Endothelial cell of umbilical vein (primary cell): ENCODE results near the gene KCNJ4. TPM values are rescaled to one million over a fixed set of nuclear protein-coding genes. Genes with fewer than 3 reads are reported as not detected.

Source experiments
- BruUV-seq: library from RNA; stranded (reverse); fragments of 400-500 nt; replicated peaks from 2 replicates; lab custom pipeline; 2021; lab: Mats Ljungman, UMichigan
- CTCF ChIA-PET: fragments of 300-600, 350-600 bp; sonication (Branson Sonifier 250); formaldehyde crosslinking; loops from one replicate; lab custom pipeline; 2021; ENCODE audit warnings: antibody characterized with exemption, inconsistent platforms; lab: Charles Lee
- POLR2A ChIA-PET: fragments of 300-600, 350-600 bp; sonication (Branson Sonifier 250); formaldehyde crosslinking; loops from one replicate; lab custom pipeline; 2021; ENCODE audit warnings: antibody characterized with exemption, inconsistent platforms; lab: Charles Lee
- DNase-seq: peaks from one replicate; pipeline ENCODE4 v3.0.0-alpha.2; 2011; ENCODE audit warnings: low read depth, low spot score
- FAIRE-seq: peaks from 2 replicates; lab custom pipeline; 2011; peaks lifted over from hg19 to GRCh38; lab: Jason Lieb, UNC
- H2AFZ ChIP-seq: 2 replicates; pipeline ENCODE4 v1.6.0; 2012; ENCODE audit warnings: low read depth, low read length, control low read depth, inconsistent platforms
- H3K27ac ChIP-seq: 2 replicates; pipeline ENCODE4 v1.5.1; 2011; ENCODE audit warnings: low read depth, mild to moderate bottlenecking, control low read depth, low read length, moderate library complexity; ENCODE audit not compliant: insufficient read depth
- H3K27me3 ChIP-seq, 2 experiments: 2 replicates each; pipeline versions ENCODE4 v1.6.0 to v1.6.1; 2011; ENCODE audit warnings: low read length in 2 of 2, mixed read lengths in 1 of 2; ENCODE audit not compliant: control insufficient read depth in 2 of 2, insufficient read depth in 2 of 2
- H3K36me3 ChIP-seq, 2 experiments: 2 replicates in 1 of 2; 3 replicates in 1 of 2; pipeline ENCODE4 v1.5.1; 2011; ENCODE audit warnings: low read length in 2 of 2, mild to moderate bottlenecking in 1 of 2, moderate library complexity in 1 of 2; ENCODE audit not compliant: control insufficient read depth in 2 of 2, insufficient read depth in 2 of 2; ENCODE audit errors: extremely low read depth in 1 of 2
- H3K4me1 ChIP-seq: 3 replicates; pipeline ENCODE4 v1.5.1; 2011; ENCODE audit warnings: mild to moderate bottlenecking, low read length; ENCODE audit not compliant: control insufficient read depth, insufficient read depth; ENCODE audit errors: extremely low read depth
- H3K4me2 ChIP-seq: 2 replicates; pipeline ENCODE4 v1.6.1; 2011; ENCODE audit warnings: low read length, control low read depth, mixed read lengths; ENCODE audit not compliant: insufficient read depth
- H3K4me3 ChIP-seq, 3 experiments: fragments of 200-600 bp in 1 of 3; sonication (generic), shearing (Covaris generic) in 1 of 3; replicated peaks in 1 of 3; 2 replicates each; pipeline ENCODE4 v1.5.1; 2011 to 2016; ENCODE audit warnings: control low read depth in 3 of 3, low read length in 3 of 3, mild to moderate bottlenecking in 2 of 3, inconsistent platforms in 1 of 3, low read depth in 1 of 3, moderate library complexity in 1 of 3; ENCODE audit not compliant: insufficient read depth in 1 of 3
- H3K79me2 ChIP-seq: 2 replicates; pipeline ENCODE4 v1.6.0; 2012; ENCODE audit warnings: low read length, inconsistent platforms; ENCODE audit not compliant: control insufficient read depth, insufficient read depth
- H3K9ac ChIP-seq: replicated peaks from 2 replicates; pipeline ENCODE3; 2011; ENCODE audit warnings: low read length, control low read depth; ENCODE audit not compliant: insufficient read depth; ENCODE audit errors: extremely low read depth
- H3K9me1 ChIP-seq: replicated peaks from 3 replicates; pipeline ENCODE4 v1.6.0; 2011; ENCODE audit warnings: mild to moderate bottlenecking, low read length; ENCODE audit not compliant: control insufficient read depth, insufficient read depth; ENCODE audit errors: extremely low read depth
- H3K9me3 ChIP-seq: replicated peaks from 2 replicates; pipeline ENCODE4 v1.5.1; 2012; ENCODE audit warnings: low read length, inconsistent platforms; ENCODE audit not compliant: control insufficient read depth, insufficient read depth
- H4K20me1 ChIP-seq: replicated peaks from 2 replicates; pipeline ENCODE3; 2011; ENCODE audit warnings: mild to moderate bottlenecking, low read length; ENCODE audit not compliant: control insufficient read depth, insufficient read depth; ENCODE audit errors: extremely low read depth
- CTCF ChIP-seq, 2 donors: IDR thresholded peaks; 1 replicate in 1 of 2; 2 replicates in 1 of 2; pipeline ENCODE4 v1.5.1; 2011; ENCODE audit warnings: low read length in 2 of 2, mild to moderate bottlenecking in 2 of 2, moderate library complexity in 2 of 2, control low read depth in 1 of 2, inconsistent platforms in 1 of 2, low read depth in 1 of 2; ENCODE audit not compliant: insufficient read depth in 1 of 2; ENCODE audit errors: extremely low read depth in 1 of 2
- EZH2 ChIP-seq: IDR thresholded peaks from 2 replicates; pipeline ENCODE4 v1.6.1; 2012; ENCODE audit warnings: borderline replicate concordance, low read depth, mild to moderate bottlenecking, moderate library complexity, low read length, inconsistent platforms; ENCODE audit not compliant: severe bottlenecking
- FOS ChIP-seq: IDR thresholded peaks from 2 replicates; pipeline ENCODE4 v1.6.1; 2011; ENCODE audit warnings: mild to moderate bottlenecking, low read length, moderate library complexity, borderline replicate concordance; ENCODE audit not compliant: insufficient read depth
- GATA2 ChIP-seq: IDR thresholded peaks from 2 replicates; pipeline ENCODE4 v1.7.0; 2011; ENCODE audit warnings: low read depth, mild to moderate bottlenecking, moderate library complexity, mixed read lengths, low read length; ENCODE audit not compliant: insufficient read length, insufficient read depth
- JUN ChIP-seq: IDR thresholded peaks from 2 replicates; pipeline ENCODE4 v1.6.1; 2011; ENCODE audit warnings: borderline replicate concordance, low read depth; ENCODE audit not compliant: insufficient read length, insufficient read depth
- MAX ChIP-seq: IDR thresholded peaks from 2 replicates; pipeline ENCODE4 v1.6.1; 2011; ENCODE audit not compliant: insufficient read depth, insufficient read length
- MYC ChIP-seq: IDR thresholded peaks from one replicate; pipeline ENCODE4 v1.6.1; 2011; ENCODE audit warnings: mild to moderate bottlenecking, low read depth, low read length
- POLR2A ChIP-seq: IDR thresholded peaks from 2 replicates; pipeline ENCODE4 v1.6.1; 2012; ENCODE audit warnings: low read depth, mild to moderate bottlenecking, control low read depth, low read length
- POLR2AphosphoS5 ChIP-seq: IDR thresholded peaks from 2 replicates; pipeline ENCODE4 v1.6.1; 2012; ENCODE audit warnings: low read depth, mild to moderate bottlenecking, control low read depth, low read length, moderate library complexity; ENCODE audit not compliant: insufficient read depth
- dilution Hi-C: fragments of 300-500 bp; cut with MboI; formaldehyde crosslinking; loops from one replicate; pipeline ENCODE4 v1.15.0; 2019; ENCODE audit warnings: low sequenced_read_pairs; ENCODE audit not compliant: extremely low pct_ligation_motif_present
- intact Hi-C: fragments of 100-400 bp; cut with micrococcal nuclease; formaldehyde crosslinking; loops from one replicate; pipeline ENCODE4 v1.10.0; 2022
- polyA plus RNA-seq, 4 experiments: library from polyadenylated mRNA; depleted of rRNA in 3 of 4; stranded (reverse) in 3 of 4; unstranded in 1 of 4; fragments of >200 nt; gene quantifications; 2 replicates each; pipeline versions ENCODE4 v1.2.1 to v1.2.3, GENCODE V29; 2011 to 2012; ENCODE audit warnings: missing spikeins in 1 of 4
- total RNA-seq: library from RNA; stranded (reverse); gene quantifications from 2 replicates; pipeline ENCODE4 v1.2.3, GENCODE V29; 2021

The KCNJ4 gene
- total and polyA plus RNA-seq, 2 donors (not counting 3 experiments of a cell fraction or from before 2014, with no cell fraction given), result not detected

GRCh38 chr22:38451404-38451803 is 3.6 kb downstream of the KCNJ4 start:
- Histone ChIP-seq H3K9me1 (no peaks in the 10 kb centered on the region), H2AFZ (no peak overlapping the region), H3K4me3 (no peak overlapping the region), H3K4me2 (no peak overlapping the region), H3K79me2 (no peaks in the 10 kb centered on the region), H3K4me1 (no peaks in the 10 kb centered on the region), H3K36me3 (no peaks in the 10 kb centered on the region), H3K27ac (no peak overlapping the region), H4K20me1 (no peaks in the 10 kb centered on the region), H3K9me3 (no peaks in the 10 kb centered on the region), H3K27me3 (peaks cover 33 to 34% of the 10 kb centered on the region in 2 experiments), H3K9ac (no peak overlapping the region)
- no peak for FAIRE-seq
- no peak for DNase-seq
- TF ChIP-seq GATA2, result no peak
- TF ChIP-seq POLR2A, result no peak
- no peak for TF ChIP-seq POLR2AphosphoS5
- no peak for TF ChIP-seq JUN
- no peak for TF ChIP-seq MYC
- no peak for TF ChIP-seq FOS
- TF ChIP-seq EZH2, result no peak
- no peak for TF ChIP-seq CTCF (IDR thresholded peaks at IDR 0.05; ENCODE audit: extremely low read depth in 1 of 2, insufficient read depth in 1 of 2, low read depth in 1 of 2, low read length in 2 of 2)
- no peak for TF ChIP-seq MAX
- POLR2A ChIA-PET, result no interaction called here
- dilution Hi-C loops (no loop called here), intact Hi-C loops (no loop called here)
- CTCF ChIA-PET, result interaction anchor here (0.8 to 2.1 kb wide), 3 partner anchors 8 to 399 kb away, joined by 3 to 7 read pairs (median 3); no protein-coding TSS in a partner anchor
- no TSS peak for BruUV-seq
